Stomach (tissue), 9 donors: Measurements from ENCODE around the gene LYSMD4. TPM values are rescaled to one million over a fixed set of nuclear protein-coding genes. Genes with fewer than 3 reads are reported as not detected.

Source experiments
- DNase-seq, 2 donors: peaks; one replicate each; pipeline versions ENCODE4 v3.0.0 to v3.0.0-alpha.2; 2013 to 2019
- H3K27ac ChIP-seq, 5 donors: fragments of 200-600 bp in 4 of 5; sonication (generic) in 4 of 5; one replicate each; pipeline ENCODE4 v1.5.1; 2013 to 2019; ENCODE audit warnings: mild to moderate bottlenecking in 1 of 5, moderate library complexity in 1 of 5
- H3K27me3 ChIP-seq, 3 donors: fragments of 200-600 bp; sonication (generic); one replicate each; pipeline ENCODE4 v1.5.1; 2017 to 2019; ENCODE audit warnings: mixed run types in 1 of 3
- H3K36me3 ChIP-seq, 4 donors: fragments of 200-600 bp; sonication (generic); 1 replicate in 3 of 4; 2 replicates in 1 of 4; pipeline ENCODE4 v1.5.1; 2016 to 2019
- H3K4me1 ChIP-seq, 4 donors: fragments of 200-600 bp; sonication (generic); one replicate each; pipeline ENCODE4 v1.5.1; 2016 to 2019
- H3K4me3 ChIP-seq, 4 donors: fragments of 200-600 bp; sonication (generic) in 3 of 4; one replicate each; pipeline ENCODE4 v1.5.1; 2016 to 2019; ENCODE audit warnings: mild to moderate bottlenecking in 1 of 4
- H3K9me3 ChIP-seq, 4 donors: fragments of 200-600 bp; sonication (generic); one replicate each; pipeline ENCODE4 v1.5.1; 2016 to 2019
- CTCF ChIP-seq, 7 experiments: fragments of 450-650 bp in 4 of 7; fragments of 200-600 bp in 3 of 7; sonication (generic) in 3 of 7; IDR thresholded peaks; one replicate each; pipeline ENCODE4 v1.5.1; 2016 to 2019; ENCODE audit warnings: antibody characterized with exemption in 7 of 7, control low read depth in 2 of 7, mild to moderate bottlenecking in 1 of 7
- EP300 ChIP-seq: sonication (generic); formaldehyde crosslinking; IDR thresholded peaks from one replicate; pipeline ENCODE4 v1.6.1; 2017; ENCODE audit warnings: antibody characterized with exemption
- POLR2A ChIP-seq, 4 donors: fragments of 450-650 bp; IDR thresholded peaks; one replicate each; pipeline ENCODE4 v1.6.1; 2016; ENCODE audit warnings: antibody characterized with exemption in 4 of 4, control low read depth in 2 of 4, mild to moderate bottlenecking in 1 of 4, moderate library complexity in 1 of 4
- POLR2AphosphoS5 ChIP-seq, 3 donors: sonication (generic); formaldehyde crosslinking; IDR thresholded peaks; one replicate each; pipeline ENCODE4 v1.6.1; 2016; ENCODE audit warnings: antibody characterized with exemption in 3 of 3
- WGBS, 5 donors: extraction: QIAGEN DNeasy Blood & Tissue Kit in 3 of 5; methylation state at CpG; one replicate each; pipeline versions ENCODE4 v1.1.5 to v1.1.7; 2013 to 2018; 5-methylcytosine and 5-hydroxymethylcytosine counted together
- intact Hi-C: fragments of 100-400 bp; cut with DNase I; formaldehyde crosslinking; loops from one replicate; pipeline ENCODE4 v1.15.1; 2023; ENCODE audit warnings: low total_unique reads
- polyA plus RNA-seq, 3 donors: library from polyadenylated mRNA; stranded (reverse); fragments of 200-250 nt; gene quantifications; one replicate each; pipeline ENCODE4 v1.2.3, GENCODE V29; 2013
- total RNA-seq, 5 donors: library from RNA; depleted of rRNA; stranded (reverse); fragments of >200 nt; gene quantifications; one replicate each; pipeline versions ENCODE4 v1.1.0 to v1.2.3, GENCODE V29; 2014 to 2016
- donor health status: healthy with polysubstance abuse.
- donor health status: Bipolar disorder and iron deficiency.
- donor health status: healthy.

Gene LYSMD4
- total and polyA plus RNA-seq, 8 donors: 4.2 to 106 (median 10.0) TPM

- Histone ChIP-seq H3K4me3 (peak overlapping the region; percentile 65 to 99 (median 90)), H3K27me3 (no peaks in the 10 kb centered on the region), H3K4me1 (peaks cover 0 to 37% (median 32%) of the 10 kb centered on the region in 4 donors), H3K9me3 (no peaks in the 10 kb centered on the region), H3K36me3 (peaks cover 0 to 17% (median 17%) of the 10 kb centered on the region in 4 donors), H3K27ac (peak overlapping the region; percentile 81 to 95 (median 89))
- DNase-seq: peak in 1 of 2 donors; percentile 33
- WGBS, 5 donors: 0 to 1% (median 1%) methylated on average over 10 to 46 of the region's 46 CpGs
- intact Hi-C loops: no loop called here
- TF ChIP-seq POLR2A (IDR thresholded peaks at IDR 0.05) (no peak), POLR2AphosphoS5 (IDR thresholded peaks at IDR 0.05) (no peak), CTCF (IDR thresholded peaks at IDR 0.05) (no peak), EP300 (no peak)
Measured at GRCh38 chr15:99732751-99733267, 428 bp downstream of the LYSMD4 start.

GRCh38 chr15:99732124-99732750 is 1.0 kb downstream of the LYSMD4 start:
- Histone ChIP-seq H3K4me1 (peaks cover 0 to 37% (median 32%) of the 10 kb centered on the region in 4 donors), H3K27ac (peak overlapping the region; percentile 81 to 95 (median 89)), H3K4me3 (peak overlapping the region; percentile 65 to 99 (median 90)), H3K27me3 (no peaks in the 10 kb centered on the region), H3K36me3 (peaks cover 0 to 20% (median 19%) of the 10 kb centered on the region in 4 donors), H3K9me3 (no peaks in the 10 kb centered on the region)
- intact Hi-C loops: no loop called here
- peak in 1 of 2 donors; percentile 59 for DNase-seq
- TF ChIP-seq POLR2A (IDR thresholded peaks at IDR 0.05) (no peak), EP300 (no peak), POLR2AphosphoS5 (IDR thresholded peaks at IDR 0.05) (no peak), CTCF (IDR thresholded peaks at IDR 0.05) (no peak)
- WGBS, 5 donors: 14 to 21% (median 20%) methylated on average over 18 of the region's 18 CpGs

- intact Hi-C loops: no loop called here
- H3K4me3 ChIP-seq: peak overlapping the region in 3 of 4 donors; percentile 65 to 90 (median 90)
Measured at GRCh38 chr15:99731336-99732123, 1.7 kb downstream of the LYSMD4 start.

More at GRCh38 chr15:99731336-99732123, 1.7 kb downstream of the LYSMD4 start:
- Histone ChIP-seq H3K36me3 (peaks cover 0 to 20% (median 19%) of the 10 kb centered on the region in 4 donors), H3K4me1 (peaks cover 0 to 37% (median 32%) of the 10 kb centered on the region in 4 donors), H3K27me3 (no peaks in the 10 kb centered on the region), H3K27ac (peak overlapping the region in 3 of 5 donors; percentile 84 to 95 (median 90)), H3K9me3 (no peaks in the 10 kb centered on the region)
- peak; percentile 31 to 39 for DNase-seq
- TF ChIP-seq EP300 (no peak), POLR2AphosphoS5 (IDR thresholded peaks at IDR 0.05) (no peak), CTCF (IDR thresholded peaks at IDR 0.05) (no peak), POLR2A (IDR thresholded peaks at IDR 0.05) (no peak)
- 71 to 83% (median 78%) methylated on average over 26 of the region's 26 CpGs for WGBS, 5 donors
